ENCODE data around the gene KLLN. TPM values are rescaled to one million over a fixed set of nuclear protein-coding genes. Genes with fewer than 3 reads are reported as not detected.
A peak's percentile ranks its signal among the peaks of the same experiment; 100 is the strongest.

The KLLN gene
- total RNA-seq, 1 experiment from 2014 or later: 0.15 TPM

GRCh38 chr10:87816163-87816897 is 47.0 kb downstream of the KLLN start:
- H2AFZ ChIP-seq (ENCODE audit: low read length): no peak overlapping the region
- H3K4me2 ChIP-seq (ENCODE audit: low read length): peak overlapping the region; percentile 89
- intact Hi-C loops (cut with micrococcal nuclease): no loop called here
- H3F3A ChIP-seq (ENCODE audit: low read length, unreplicated experiment): no peaks in the 10 kb centered on the region
- POLR2A ChIA-PET (ENCODE audit: unreplicated experiment): no interaction called here
- peaks cover 26% of the 10 kb centered on the region for H3K4me1 ChIP-seq (ENCODE audit: insufficient read depth, low read length)
- H3K79me2 ChIP-seq (ENCODE audit: low read length): peaks cover 64% of the 10 kb centered on the region
- no peak for ATAC-seq
- no peaks in the 10 kb centered on the region for H3K9me2 ChIP-seq (replicated peaks; ENCODE audit: low read length)
- peaks cover 16% of the 10 kb centered on the region for H4K20me1 ChIP-seq (ENCODE audit: low read length)
- no TSS peak for BruUV-seq (replicated peaks)
- TF ChIP-seq CTCF (conservative IDR thresholded peaks at IDR 0.05; ENCODE audit: low read depth, low read length) (peak; percentile 39; the same call in 1 of the 2 replicates), EZH2 (IDR thresholded peaks at IDR 0.05; ENCODE audit: low read length, unreplicated experiment) (no peak)
- H3K27me3 ChIP-seq (ENCODE audit: low read length): no peaks in the 10 kb centered on the region
- no peaks in the 10 kb centered on the region for H3K9me3 ChIP-seq (ENCODE audit: low read length)
- H3K27ac ChIP-seq (ENCODE audit: low read length): no peak overlapping the region
- CTCF ChIA-PET: no interaction called here
- DNase-seq: peak; percentile 18
- peak overlapping the region; percentile 94 for H3K9ac ChIP-seq (ENCODE audit: low read length)
- H3K4me3 ChIP-seq (ENCODE audit: low read length): peak overlapping the region; percentile 98
- peaks cover 13% of the 10 kb centered on the region; the same call in 1 of the 2 replicates for H3K36me3 ChIP-seq (ENCODE audit: low read depth, low read length)

Other genes with a start within 250 kb of the KLLN start
- 16.4 and 17.3 TPM in 2 replicates for gene PAPSS2, start 203.7 kb downstream of the KLLN start, total RNA-seq (2014; rRNA removed)
- 14.9 and 15.7 TPM in 2 replicates for gene ATAD1, start 45.3 kb downstream of the KLLN start, total RNA-seq (2014; rRNA removed)
- gene PTEN, start 92 bp upstream of the KLLN start, total RNA-seq (2014; rRNA removed): 7.8 and 18.5 TPM in 2 replicates

Data from PC-3 (cell line).